ENCODE data around the gene HCFC1.

- TF ChIP-seq CTCF (IDR thresholded peaks at IDR 0.05), result no peak
- no peak for TF ChIP-seq POLR2A (IDR thresholded peaks at IDR 0.05)
- no peak for TF ChIP-seq EP300 (IDR thresholded peaks at IDR 0.05)
- TF ChIP-seq POLR2AphosphoS5 (IDR thresholded peaks at IDR 0.05), result peak in 1 of 4 donors; percentile 24
Observed at GRCh38 chrX:153944140-153944799, 27.3 kb downstream of the HCFC1 start, which contains the start of gene RENBP.
